Panc1 (cell line): Measurements from ENCODE around the gene HNRNPA3. TPM values are rescaled to one million over a fixed set of nuclear protein-coding genes. Genes with fewer than 3 reads are reported as not detected.
"Not testable (repeated sequence)": the region's sequence is repeated elsewhere in the genome, so short reads cannot be mapped to it uniquely, and the experiment has no call there.

ENCODE experiments used
- ATAC-seq: fragments of 200-7000 bp; cut with Tn5 transposase; 2 replicates; pipeline ENCODE4 v1.9.1; 2020; ENCODE audit warnings: mild to moderate bottlenecking, moderate library complexity
- BruUV-seq: library from RNA; stranded (reverse); fragments of 400-500 nt; replicated peaks from 2 replicates; lab custom pipeline; 2021; lab: Mats Ljungman, UMichigan
- CTCF ChIA-PET: fragments of 300-600 bp; sonication (Branson Sonifier 250); formaldehyde crosslinking; loops from one replicate; lab custom pipeline; 2022; ENCODE audit warnings: antibody characterized with exemption; lab: Charles Lee
- POLR2A ChIA-PET: fragments of 300-600 bp; sonication (Branson Sonifier 250); formaldehyde crosslinking; loops from one replicate; lab custom pipeline; 2022; ENCODE audit warnings: antibody characterized with exemption; lab: Charles Lee
- DNase-seq: peaks from one replicate; pipeline ENCODE4 v3.0.0-alpha.2; 2010; ENCODE audit warnings: low read depth, low spot score
- H3K27ac ChIP-seq: 2 replicates; pipeline ENCODE4 v1.5.1; 2011; ENCODE audit warnings: mild to moderate bottlenecking, low read length, inconsistent platforms
- H3K27me3 ChIP-seq: fragments of 200-500 bp; sonication (Bioruptor generic); 2 replicates; pipeline ENCODE4 v1.6.0; 2014; ENCODE audit warnings: low read length, inconsistent platforms; ENCODE audit not compliant: control insufficient read depth, insufficient read depth
- H3K36me3 ChIP-seq: fragments of 200-500 bp; sonication (Bioruptor generic); 2 replicates; pipeline ENCODE4 v1.5.1; 2014; ENCODE audit warnings: inconsistent platforms, mild to moderate bottlenecking, low read length, moderate library complexity; ENCODE audit not compliant: control insufficient read depth, insufficient read depth
- H3K4me1 ChIP-seq: 2 replicates; pipeline ENCODE4 v1.5.1; 2011; ENCODE audit warnings: inconsistent platforms, mild to moderate bottlenecking, low read length, moderate library complexity; ENCODE audit not compliant: control insufficient read depth, insufficient read depth
- H3K4me3 ChIP-seq, 2 experiments: 2 replicates each; pipeline ENCODE4 v1.5.1; 2011 to 2012; ENCODE audit warnings: low read depth in 2 of 2, low read length in 2 of 2, mild to moderate bottlenecking in 2 of 2, inconsistent platforms in 1 of 2, moderate library complexity in 1 of 2
- H3K9me3 ChIP-seq: fragments of 200-500 bp; sonication (Bioruptor generic); 2 replicates; pipeline ENCODE4 v1.5.1; 2014; ENCODE audit warnings: low read depth, mild to moderate bottlenecking, inconsistent platforms, low read length, moderate library complexity; ENCODE audit not compliant: control insufficient read depth, insufficient read depth
- CTCF ChIP-seq: fragments of 450-650 bp; IDR thresholded peaks from 2 replicates; pipeline ENCODE4 v1.5.1; 2017; ENCODE audit warnings: mild to moderate bottlenecking
- POLR2AphosphoS5 ChIP-seq: IDR thresholded peaks from 2 replicates; pipeline ENCODE4 v1.6.1; 2012; ENCODE audit warnings: mild to moderate bottlenecking, low read depth, low read length, moderate library complexity
- REST ChIP-seq, 2 experiments: IDR thresholded peaks; 2 replicates each; pipeline ENCODE4 v1.6.1; 2011 to 2012; ENCODE audit warnings: low read depth in 2 of 2, control low read depth in 1 of 2, low read length in 1 of 2, mild to moderate bottlenecking in 1 of 2, moderate library complexity in 1 of 2; ENCODE audit not compliant: insufficient read depth in 1 of 2
- SIN3A ChIP-seq: IDR thresholded peaks from 2 replicates; pipeline ENCODE4 v1.6.1; 2012; ENCODE audit warnings: low read depth, mild to moderate bottlenecking, low read length, moderate library complexity, borderline replicate concordance; ENCODE audit not compliant: insufficient read depth
- TCF7L2 ChIP-seq: IDR thresholded peaks from 2 replicates; pipeline ENCODE4 v1.6.1; 2011; ENCODE audit warnings: mild to moderate bottlenecking, low read depth, low read length, inconsistent platforms
- in situ Hi-C: cut with HindIII; loops from 2 replicates; pipeline ENCODE4 v1.10.0; 2016; ENCODE audit warnings: low sequenced_read_pairs, low pct_unique_long_range_greater_than_20kb
- intact Hi-C: fragments of 100-400 bp; cut with micrococcal nuclease; formaldehyde crosslinking; loops from one replicate; pipeline ENCODE4 v1.10.0; 2022; ENCODE audit not compliant: unreplicated experiment
- total RNA-seq: library from RNA; stranded (reverse); gene quantifications from one replicate; pipeline ENCODE4 v1.2.1, GENCODE V29; 2021; ENCODE audit not compliant: unreplicated experiment

HNRNPA3 gene
- total RNA-seq, 1 experiment from 2014 or later = 228 TPM

GRCh38 chr2:177221534-177221933 is 8.9 kb downstream of the HNRNPA3 start:
- in situ Hi-C loops = no loop called here
- ATAC-seq = no peak
- POLR2A ChIA-PET = interaction anchor here (0.7 kb wide), 1 partner anchor 172 kb away, joined by 4 read pairs; no protein-coding TSS in a partner anchor
- H3K4me3 ChIP-seq = no peak overlapping the region
- H3K27ac ChIP-seq = peak overlapping the region; percentile 73; the same call in 1 of the 2 replicates
- CTCF ChIA-PET = no interaction called here
- TF ChIP-seq POLR2AphosphoS5 (no peak), TCF7L2 (no peak), REST (IDR thresholded peaks at IDR 0.05; ENCODE audit: insufficient read depth in 1 of 2, low read depth in 2 of 2, low read length in 1 of 2) (no peak), SIN3A (no peak), CTCF (no peak)
- no peaks in the 10 kb centered on the region for H3K9me3 ChIP-seq
- peaks cover 44% of the 10 kb centered on the region for H3K36me3 ChIP-seq
- intact Hi-C loops = no loop called here
- H3K27me3 ChIP-seq = no peaks in the 10 kb centered on the region
- BruUV-seq = no TSS peak
- DNase-seq = no peak
- H3K4me1 ChIP-seq = peaks cover 68% of the 10 kb centered on the region

- H3K27ac ChIP-seq = peak overlapping the region; percentile 73
- H3K4me3 ChIP-seq = no peak overlapping the region
- H3K27me3 ChIP-seq = no peaks in the 10 kb centered on the region
- H3K9me3 ChIP-seq = no peaks in the 10 kb centered on the region
- ChIA-PET POLR2A (interaction anchor here (0.7 kb wide), 1 partner anchor 171 kb away, joined by 4 read pairs; no protein-coding TSS in a partner anchor), CTCF (no interaction called here)
- DNase-seq (no peak), ATAC-seq (no peak)
- H3K36me3 ChIP-seq = peaks cover 40% of the 10 kb centered on the region
- BruUV-seq = no TSS peak
- TF ChIP-seq TCF7L2 (no peak), SIN3A (no peak), POLR2AphosphoS5 (no peak), REST (IDR thresholded peaks at IDR 0.05; ENCODE audit: insufficient read depth in 1 of 2, low read depth in 2 of 2, low read length in 1 of 2) (no peak), CTCF (no peak)
- peaks cover 72% of the 10 kb centered on the region for H3K4me1 ChIP-seq
- in situ Hi-C loops = no loop called here
- intact Hi-C loops = no loop called here
These were observed 9.4 kb downstream of the HNRNPA3 start for GRCh38 chr2:177221970-177222369.

GRCh38 chr2:177223436-177223835 is 10.8 kb downstream of the HNRNPA3 start:
- H3K27ac ChIP-seq, intact Hi-C loops, H3K27me3 ChIP-seq, ATAC-seq, H3K9me3 ChIP-seq, DNase-seq, CTCF ChIA-PET, BruUV-seq, in situ Hi-C loops, H3K4me3 ChIP-seq: not testable (repeated sequence)
- POLR2A ChIA-PET = interaction anchor here (0.6 kb wide), 1 partner anchor 45 kb away, joined by 5 read pairs; no protein-coding TSS in a partner anchor
- Histone ChIP-seq H3K36me3 (peaks cover 30% of the 10 kb centered on the region), H3K4me1 (peaks cover 73% of the 10 kb centered on the region)
